GM12878 (cell line): Measurements from ENCODE around the gene NTM. TPM values are rescaled to one million over a fixed set of nuclear protein-coding genes. Genes with fewer than 3 reads are reported as not detected.

Experiments used
- ATAC-seq: fragments of 200-7000 bp; cut with Tn5 transposase; 3 replicates; pipeline ENCODE4 v1.9.1; 2020; ENCODE audit warnings: mild to moderate bottlenecking, moderate library complexity
- BruUV-seq: library from RNA; stranded (reverse); fragments of 400-500 nt; replicated peaks from 2 replicates; lab custom pipeline; 2021; lab: Mats Ljungman, UMichigan
- CTCF ChIA-PET: fragments of 300-600 bp; sonication (Branson Sonifier 250); formaldehyde crosslinking; extraction: SDS; loops from one replicate; lab custom pipeline; 2021; ENCODE audit warnings: inconsistent platforms; lab: Yijun Ruan, JAX
- POLR2A ChIA-PET: fragments of 350-600 bp; formaldehyde crosslinking; extraction: SDS; loops from one replicate; lab custom pipeline; 2021; ENCODE audit warnings: inconsistent platforms; lab: Charles Lee
- RAD21 ChIA-PET: fragments of 300-600 bp; sonication (Branson Sonifier 250); formaldehyde crosslinking; loops from one replicate; lab custom pipeline; 2023; ENCODE audit warnings: antibody characterized with exemption; ENCODE audit not compliant: unreplicated experiment; lab: Charles Lee
- SMC1A ChIA-PET: fragments of 300-600 bp; sonication (Branson Sonifier 250); formaldehyde crosslinking; loops from one replicate; lab custom pipeline; 2023; ENCODE audit not compliant: unreplicated experiment, uncharacterized antibody; lab: Charles Lee
- DNase-seq: peaks from one replicate; pipeline ENCODE4 v3.0.0-alpha.2; 2011; ENCODE audit warnings: low read depth, low spot score
- FAIRE-seq: peaks from 3 replicates; lab custom pipeline; 2011; peaks lifted over from hg19 to GRCh38; lab: Jason Lieb, UNC
- H2AFZ ChIP-seq: 2 replicates; pipeline ENCODE4 v1.6.0; 2011; ENCODE audit warnings: low read depth, low read length, control low read depth; ENCODE audit not compliant: control insufficient read depth
- H3K27ac ChIP-seq: 2 replicates; pipeline ENCODE4 v1.5.1; 2011; ENCODE audit warnings: control low read depth; ENCODE audit not compliant: control insufficient read depth, insufficient read depth
- H3K27me3 ChIP-seq, 2 experiments: replicated peaks in 1 of 2; 2 replicates each; pipeline versions ENCODE4 v1.6.0 to v1.6.1; 2011; ENCODE audit warnings: low read length in 1 of 2; ENCODE audit not compliant: control insufficient read depth in 2 of 2, insufficient read depth in 2 of 2
- H3K36me3 ChIP-seq, 2 experiments: 2 replicates each; pipeline ENCODE4 v1.5.1; 2011; ENCODE audit warnings: low read length in 1 of 2; ENCODE audit not compliant: control insufficient read depth in 2 of 2, insufficient read depth in 2 of 2
- H3K4me1 ChIP-seq: 2 replicates; pipeline ENCODE4 v1.6.1; 2011; ENCODE audit warnings: mild to moderate bottlenecking, low read length, moderate library complexity, mixed read lengths; ENCODE audit not compliant: control insufficient read depth, insufficient read depth
- H3K4me2 ChIP-seq: 2 replicates; pipeline ENCODE4 v1.6.0; 2011; ENCODE audit warnings: control low read depth; ENCODE audit not compliant: control insufficient read depth, insufficient read depth
- H3K4me3 ChIP-seq: fragments of 200-600 bp; sonication (generic); 2 replicates; pipeline ENCODE4 v1.5.1; 2016
- H3K79me2 ChIP-seq: 2 replicates; pipeline ENCODE4 v1.6.0; 2011; ENCODE audit warnings: low read length; ENCODE audit not compliant: control insufficient read depth, insufficient read depth
- H3K9ac ChIP-seq: 2 replicates; pipeline ENCODE4 v1.8.0; 2011; ENCODE audit warnings: low read length, control low read depth, mixed read lengths; ENCODE audit not compliant: control insufficient read depth, insufficient read depth
- H3K9me3 ChIP-seq: replicated peaks from 3 replicates; pipeline ENCODE4 v1.5.1; 2011; ENCODE audit warnings: mild to moderate bottlenecking, low read length; ENCODE audit not compliant: control insufficient read depth, insufficient read depth
- H4K20me1 ChIP-seq: 2 replicates; pipeline ENCODE4 v1.6.0; 2011; ENCODE audit not compliant: control insufficient read depth, insufficient read depth
- BACH1 ChIP-seq: fragments of 450-650 bp; IDR thresholded peaks from 2 replicates; pipeline ENCODE4 v1.6.1; 2017; ENCODE audit warnings: mild to moderate bottlenecking, borderline replicate concordance
- BMI1 ChIP-seq: fragments of 450-650 bp; IDR thresholded peaks from 2 replicates; pipeline ENCODE4 v1.6.1; 2016; ENCODE audit warnings: mild to moderate bottlenecking, moderate library complexity, borderline replicate concordance
- EP300 ChIP-seq, 2 experiments: fragments of 150-350 bp in 1 of 2; IDR thresholded peaks; 2 replicates each; pipeline ENCODE4 v1.6.1; 2011 to 2012; ENCODE audit warnings: low read depth in 2 of 2, low read length in 2 of 2, borderline replicate concordance in 1 of 2, improper control_type of control experiment in 1 of 2, inconsistent platforms in 1 of 2; ENCODE audit not compliant: control insufficient read depth in 1 of 2
- FOS ChIP-seq: IDR thresholded peaks from 3 replicates; pipeline ENCODE4 v1.6.1; 2011; ENCODE audit warnings: borderline replicate concordance; ENCODE audit not compliant: insufficient read length; ENCODE audit errors: extremely low read depth
- HDAC2 ChIP-seq: fragments of 200-600 bp; sonication (generic); IDR thresholded peaks from 2 replicates; pipeline ENCODE4 v1.6.1; 2017
- MTA3 ChIP-seq: IDR thresholded peaks from 2 replicates; pipeline ENCODE4 v1.6.1; 2012; ENCODE audit warnings: low read length, inconsistent platforms, borderline replicate concordance
- NBN ChIP-seq: fragments of 450-650 bp; IDR thresholded peaks from 2 replicates; pipeline ENCODE4 v1.6.1; 2016
- NFXL1 ChIP-seq: fragments of 450-650 bp; IDR thresholded peaks from 2 replicates; pipeline ENCODE4 v1.6.1; 2017; ENCODE audit warnings: antibody characterized with exemption, mild to moderate bottlenecking, borderline replicate concordance
- PAX5 ChIP-seq: IDR thresholded peaks from 2 replicates; pipeline ENCODE4 v1.6.1; 2011; ENCODE audit warnings: low read depth, low read length, borderline replicate concordance
- POLR2AphosphoS5 ChIP-seq: IDR thresholded peaks from 2 replicates; pipeline ENCODE4 v1.6.1; 2011; ENCODE audit warnings: mild to moderate bottlenecking, low read length, inconsistent platforms
- PRDM15 ChIP-seq: fragments of 450-650 bp; formaldehyde crosslinking; IDR thresholded peaks from 2 replicates; pipeline ENCODE4 v1.4.0; 2020; ENCODE audit warnings: mild to moderate bottlenecking, moderate library complexity
- RB1 ChIP-seq: fragments of 450-650 bp; formaldehyde crosslinking; IDR thresholded peaks from 2 replicates; pipeline ENCODE4 v1.6.1; 2017; ENCODE audit warnings: mild to moderate bottlenecking, borderline replicate concordance
- RELB ChIP-seq: fragments of 450-650 bp; IDR thresholded peaks from 2 replicates; pipeline ENCODE4 v1.6.1; 2017; ENCODE audit warnings: low read depth, mild to moderate bottlenecking, moderate library complexity
- SMC3 ChIP-seq: IDR thresholded peaks from 2 replicates; pipeline ENCODE4 v1.6.1; 2011; ENCODE audit warnings: low read length, improper control_type of control experiment, borderline replicate concordance
- SRF ChIP-seq, 2 experiments: IDR thresholded peaks; 2 replicates each; pipeline ENCODE4 v1.6.1; 2011; ENCODE audit warnings: low read depth in 2 of 2, low read length in 2 of 2, mild to moderate bottlenecking in 1 of 2, moderate library complexity in 1 of 2
- ZNF207 ChIP-seq: fragments of 450-650 bp; IDR thresholded peaks from 2 replicates; pipeline ENCODE4 v1.6.1; 2014; ENCODE audit warnings: antibody characterized with exemption, mild to moderate bottlenecking, borderline replicate concordance
- ZNF274 ChIP-seq: IDR thresholded peaks from one replicate; pipeline ENCODE4 v1.8.0; 2011; ENCODE audit not compliant: insufficient read length, insufficient read depth
- ZNF384 ChIP-seq: IDR thresholded peaks from 2 replicates; pipeline ENCODE4 v1.6.1; 2012; ENCODE audit warnings: low read depth, mild to moderate bottlenecking, low read length, improper control_type of control experiment, borderline replicate concordance
- WGBS: methylation state at CpG from one replicate; pipeline ENCODE4 v1.1.6; 2016; ENCODE audit warnings: low lambda C conversion rate; ENCODE audit not compliant: insufficient replicate concordance, insufficient coverage; ENCODE audit errors: missing lambda C conversion rate; 5-methylcytosine and 5-hydroxymethylcytosine counted together
- in situ Hi-C: fragments of 300-500 bp; cut with MboI; formaldehyde crosslinking; loops from 9 replicates; pipeline ENCODE4 v1.14.3; 2018; ENCODE audit warnings: mixed read lengths
- intact Hi-C: fragments of 100-400 bp; cut with micrococcal nuclease; formaldehyde crosslinking; loops from one replicate; pipeline ENCODE4 v1.14.2; 2022; ENCODE audit not compliant: unreplicated experiment
- polyA plus RNA-seq, 11 experiments: library from polyadenylated mRNA; depleted of rRNA in 4 of 11; unstranded in 6 of 11; stranded (reverse) in 5 of 11; fragments of >200 nt; fragmentation: Nextera tagmentation in 4 of 11; fragmentation: Illumina TruSeq in 1 of 11; extraction: Ambion mirVana in 4 of 11; extraction: Trizol in 1 of 11; gene quantifications; 1 replicate in 1 of 11; 2 replicates in 10 of 11; pipeline versions ENCODE4 v1.2.1 to v1.2.3, GENCODE V29; 2011 to 2016; ENCODE audit warnings: inconsistent platforms in 2 of 11, missing spikeins in 2 of 11, low read depth in 1 of 11
- total RNA-seq, 4 experiments: library from RNA; depleted of rRNA in 3 of 4; stranded (reverse); fragments of >200 nt in 3 of 4; fragmentation: Illumina TruSeq in 1 of 4; extraction: Trizol in 1 of 4; gene quantifications; 2 replicates each; pipeline versions ENCODE4 v1.2.1 to v1.2.3, GENCODE V29; 2013 to 2021

NTM gene
- total and polyA plus RNA-seq, 10 of the 15 experiments (the other 5 are each of a cell fraction or from before 2014, with no cell fraction given), result not detected

GRCh38 chr11:132352497-132352896 is 982.1 kb downstream of the NTM start:
- ChIA-PET SMC1A (no interaction called here), POLR2A (no interaction called here), RAD21 (no interaction called here), CTCF (no interaction called here)
- BruUV-seq, result no TSS peak
- Histone ChIP-seq H3K79me2 (no peaks in the 10 kb centered on the region), H3K9ac (no peak overlapping the region), H3K4me3 (no peak overlapping the region), H3K36me3 (no peaks in the 10 kb centered on the region), H3K9me3 (no peaks in the 10 kb centered on the region), H4K20me1 (no peaks in the 10 kb centered on the region), H3K27ac (no peak overlapping the region), H3K4me2 (no peak overlapping the region), H2AFZ (no peak overlapping the region), H3K4me1 (peaks cover 21% of the 10 kb centered on the region), H3K27me3 (no peaks in the 10 kb centered on the region)
- FAIRE-seq (no peak), ATAC-seq (no peak), DNase-seq (no peak)
- in situ Hi-C loops (loop anchor here (10.0 kb wide), 1 partner anchor 468 kb away; no protein-coding TSS in a partner anchor), intact Hi-C loops (no loop called here)
- 40% methylated on average over 8 of the region's 8 CpGs for WGBS
- TF ChIP-seq PRDM15 (CRISPR knock-in tag) (no peak), RB1 (no peak), EP300 (IDR thresholded peaks at IDR 0.05; ENCODE audit: borderline replicate concordance in 1 of 2, control insufficient read depth in 1 of 2, low read depth in 2 of 2, low read length in 2 of 2) (no peak), RELB (no peak), ZNF207 (no peak), BACH1 (no peak), HDAC2 (no peak), NBN (no peak), FOS (no peak), MTA3 (no peak), NFXL1 (no peak), POLR2AphosphoS5 (no peak), ZNF274 (no peak), BMI1 (no peak), SMC3 (no peak), ZNF384 (no peak), SRF (IDR thresholded peaks at IDR 0.05; ENCODE audit: low read depth in 2 of 2, low read length in 2 of 2) (no peak), PAX5 (no peak)
